ENCODE results near the gene TTC5. TPM values are rescaled to one million over a fixed set of nuclear protein-coding genes. Genes with fewer than 3 reads are reported as not detected.

Gene TTC5
- total and polyA plus RNA-seq, 2 donors (not counting 3 experiments of a cell fraction or from before 2014, with no cell fraction given) = 10.9 to 22.9 TPM

DNA sequence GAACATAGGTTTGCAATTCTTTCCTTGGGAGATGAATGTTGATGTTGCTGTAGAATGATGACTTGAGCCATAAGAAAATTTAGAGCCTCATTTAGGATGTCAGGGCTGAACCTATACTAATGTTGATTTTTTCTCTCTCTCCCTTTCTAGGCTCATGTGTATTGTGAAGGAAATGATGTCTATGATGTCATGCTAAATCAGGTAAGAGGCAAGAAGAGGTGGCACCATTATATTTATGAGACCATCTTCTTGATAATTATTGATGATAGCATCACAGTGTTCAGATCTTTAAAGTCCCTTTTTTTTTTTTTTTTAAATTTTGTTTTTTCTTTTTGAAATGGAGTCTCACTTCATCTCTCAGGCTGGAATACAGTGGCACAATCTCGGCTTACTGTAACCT, 41.0 kb upstream of the TTC5 start:
- dilution Hi-C loops (cut with MboI; ENCODE audit: extremely low pct_ligation_motif_present, low sequenced_read_pairs) (no loop called here), intact Hi-C loops (cut with micrococcal nuclease) (no loop called here)
- Histone ChIP-seq H3K27me3 (ENCODE audit: control insufficient read depth in 2 of 2, insufficient read depth in 2 of 2, low read length in 2 of 2) (no peaks in the 10 kb centered on the region), H3K4me3 (replicated peaks in 1 of 3; ENCODE audit: insufficient read depth in 1 of 3, low read depth in 1 of 3, low read length in 3 of 3) (no peak overlapping the region), H2AFZ (ENCODE audit: low read depth, low read length) (no peak overlapping the region), H3K9me3 (replicated peaks; ENCODE audit: control insufficient read depth, insufficient read depth, low read length) (no peaks in the 10 kb centered on the region), H3K4me2 (ENCODE audit: insufficient read depth, low read length) (no peak overlapping the region), H3K79me2 (ENCODE audit: control insufficient read depth, insufficient read depth, low read length) (peaks cover 14% of the 10 kb centered on the region), H3K4me1 (ENCODE audit: control insufficient read depth, extremely low read depth, insufficient read depth, low read length) (peaks cover 18% of the 10 kb centered on the region), H3K36me3 (ENCODE audit: control insufficient read depth in 2 of 2, extremely low read depth in 1 of 2, insufficient read depth in 2 of 2, low read length in 2 of 2) (peaks cover 0 to 5% of the 10 kb centered on the region in 2 experiments), H4K20me1 (replicated peaks; ENCODE audit: control insufficient read depth, extremely low read depth, insufficient read depth, low read length) (no peaks in the 10 kb centered on the region), H3K9me1 (replicated peaks; ENCODE audit: control insufficient read depth, extremely low read depth, insufficient read depth, low read length) (no peaks in the 10 kb centered on the region), H3K27ac (ENCODE audit: insufficient read depth, low read depth, low read length) (no peak overlapping the region), H3K9ac (replicated peaks; ENCODE audit: extremely low read depth, insufficient read depth, low read length) (no peak overlapping the region)
- FAIRE-seq (no peak), DNase-seq (ENCODE audit: low read depth, low spot score) (no peak)
- BruUV-seq (replicated peaks) = no TSS peak
- ChIA-PET POLR2A (no interaction called here), CTCF (interaction anchor here (6.4 kb wide), 1 partner anchor 18 kb away, joined by 73 read pairs; no protein-coding TSS in a partner anchor)
- no peak for TF ChIP-seq MAX (IDR thresholded peaks at IDR 0.05; ENCODE audit: insufficient read depth, insufficient read length)
- no peak for TF ChIP-seq FOS (IDR thresholded peaks at IDR 0.05; ENCODE audit: borderline replicate concordance, insufficient read depth, low read length)
- no peak for TF ChIP-seq EZH2 (IDR thresholded peaks at IDR 0.05; ENCODE audit: borderline replicate concordance, low read depth, low read length, severe bottlenecking)
- no peak for TF ChIP-seq JUN (IDR thresholded peaks at IDR 0.05; ENCODE audit: borderline replicate concordance, insufficient read depth, insufficient read length, low read depth)
- no peak for TF ChIP-seq POLR2AphosphoS5 (IDR thresholded peaks at IDR 0.05; ENCODE audit: insufficient read depth, low read depth, low read length)
- TF ChIP-seq CTCF (IDR thresholded peaks at IDR 0.05; ENCODE audit: extremely low read depth in 1 of 2, insufficient read depth in 1 of 2, low read depth in 1 of 2, low read length in 2 of 2) = no peak

All from endothelial cell of umbilical vein (primary cell).